ENCODE data around the gene RWDD2A. TPM values are rescaled to one million over a fixed set of nuclear protein-coding genes. Genes with fewer than 3 reads are reported as not detected.

RWDD2A gene
- total and polyA plus RNA-seq, 9 of the 15 experiments (the other 6 are each of a cell fraction or from before 2014, with no cell fraction given), result 1.6 to 4.7 (median 2.1) TPM

GRCh38 chr6:83231146-83231545 is 38.0 kb downstream of the RWDD2A start (continued):
- TF ChIP-seq ZNF512 (tag; IDR thresholded peaks at IDR 0.05), result no peak
- TF ChIP-seq SFPQ (IDR thresholded peaks at IDR 0.05; ENCODE audit: low read depth, low read length), result no peak
- TF ChIP-seq ZNF583 (CRISPR knock-in tag; IDR thresholded peaks at IDR 0.05), result no peak
- no peak for TF ChIP-seq MAZ (CRISPR knock-in tag; conservative IDR thresholded peaks at IDR 0.05 in 1 of 2, IDR thresholded peaks at IDR 0.05 in 1 of 2)
- TF ChIP-seq BRD4 (IDR thresholded peaks at IDR 0.05), result no peak
- no peak for TF ChIP-seq SP1 (CRISPR knock-in tag; IDR thresholded peaks at IDR 0.05)
- no peak for TF ChIP-seq SRSF1 (IDR thresholded peaks at IDR 0.05; ENCODE audit: low read depth, low read length)
- no peak for TF ChIP-seq KLF10 (CRISPR knock-in tag; IDR thresholded peaks at IDR 0.05)
- no peak for TF ChIP-seq EGR1 (conservative IDR thresholded peaks at IDR 0.05)

All from K562 (cell line).